Stomach (tissue), 4 donors: Measurements from ENCODE around the gene ITGB2.

Experiments
- CTCF ChIP-seq, 7 experiments: fragments of 450-650 bp in 4 of 7; fragments of 200-600 bp in 3 of 7; sonication (generic) in 3 of 7; IDR thresholded peaks; one replicate each; pipeline ENCODE4 v1.5.1; 2016 to 2019; ENCODE audit warnings: antibody characterized with exemption in 7 of 7, control low read depth in 2 of 7, mild to moderate bottlenecking in 1 of 7
- EP300 ChIP-seq: sonication (generic); formaldehyde crosslinking; IDR thresholded peaks from one replicate; pipeline ENCODE4 v1.6.1; 2017; ENCODE audit warnings: antibody characterized with exemption
- POLR2A ChIP-seq, 4 donors: fragments of 450-650 bp; IDR thresholded peaks; one replicate each; pipeline ENCODE4 v1.6.1; 2016; ENCODE audit warnings: antibody characterized with exemption in 4 of 4, control low read depth in 2 of 4, mild to moderate bottlenecking in 1 of 4, moderate library complexity in 1 of 4

- TF ChIP-seq CTCF (IDR thresholded peaks at IDR 0.05) (no peak), POLR2A (IDR thresholded peaks at IDR 0.05) (no peak), EP300 (no peak)
Observed at GRCh38 chr21:44955798-44956175, 35.1 kb upstream of the ITGB2 start.
